MG63 (cell line): Measurements from ENCODE around the gene HSH2D. TPM values are rescaled to one million over a fixed set of nuclear protein-coding genes. Genes with fewer than 3 reads are reported as not detected.
A peak's percentile ranks its signal among the peaks of the same experiment; 100 is the strongest.
"Not testable (repeated sequence)": the region's sequence is repeated elsewhere in the genome, so short reads cannot be mapped to it uniquely, and the experiment has no call there.

Experiments
- DNase-seq: peaks from one replicate; pipeline ENCODE4 v3.0.0-alpha.2; 2020
- H3K27me3 ChIP-seq: fragments of 250-450 bp; sonication (Bioruptor Pico); 2 replicates; pipeline ENCODE4 v1.5.1; 2020; ENCODE audit warnings: mild to moderate bottlenecking, moderate library complexity
- H3K36me3 ChIP-seq: fragments of 250-450 bp; sonication (Bioruptor Pico); 2 replicates; pipeline ENCODE4 v1.5.1; 2020; ENCODE audit warnings: mild to moderate bottlenecking, moderate library complexity
- H3K4me3 ChIP-seq: fragments of 250-450 bp; sonication (Bioruptor Pico); 2 replicates; pipeline ENCODE4 v1.5.1; 2020; ENCODE audit warnings: mild to moderate bottlenecking, moderate library complexity
- H3K9me3 ChIP-seq: fragments of 250-450 bp; sonication (Bioruptor Pico); 2 replicates; pipeline ENCODE4 v1.5.1; 2020; ENCODE audit warnings: mild to moderate bottlenecking, moderate library complexity
- total RNA-seq: library from RNA; depleted of rRNA; stranded (reverse); fragments of >200 nt; shearing (Covaris generic); gene quantifications from 2 replicates; pipeline ENCODE4 v1.2.3, GENCODE V29; 2014; ENCODE audit warnings: low replicate concordance

Gene HSH2D
- total RNA-seq, 1 experiment from 2014 or later = not detected

GRCh38 chr19:16164222-16164890, 20.9 kb downstream of the HSH2D start:
- Histone ChIP-seq H3K4me3 (no peak overlapping the region), H3K27me3 (no peaks in the 10 kb centered on the region), H3K9me3 (peaks cover 5% of the 10 kb centered on the region), H3K36me3 (no peaks in the 10 kb centered on the region)
- no peak for DNase-seq

GRCh38 chr19:16166417-16166816, 22.9 kb downstream of the HSH2D start:
- no peak overlapping the region for H3K4me3 ChIP-seq

GRCh38 chr19:16167055-16167454, 23.6 kb downstream of the HSH2D start:
- H3K27me3 ChIP-seq = no peaks in the 10 kb centered on the region
- no peak for DNase-seq
- peaks cover 5% of the 10 kb centered on the region for H3K9me3 ChIP-seq
- H3K4me3 ChIP-seq = no peak overlapping the region
- H3K36me3 ChIP-seq = no peaks in the 10 kb centered on the region

More at GRCh38 chr19:16166417-16166816, 22.9 kb downstream of the HSH2D start:
- H3K9me3 ChIP-seq = peaks cover 5% of the 10 kb centered on the region
- no peak for DNase-seq
- no peaks in the 10 kb centered on the region for H3K36me3 ChIP-seq
- no peaks in the 10 kb centered on the region for H3K27me3 ChIP-seq

GRCh38 chr19:16168465-16169081, 25.1 kb downstream of the HSH2D start:
- Histone ChIP-seq H3K9me3 (peaks cover 5% of the 10 kb centered on the region), H3K36me3 (no peaks in the 10 kb centered on the region), H3K27me3 (no peaks in the 10 kb centered on the region), H3K4me3 (no peak overlapping the region)
- DNase-seq = no peak

GRCh38 chr19:16170134-16170533, 26.6 kb downstream of the HSH2D start:
- no peaks in the 10 kb centered on the region for H3K27me3 ChIP-seq
- H3K9me3 ChIP-seq = peaks cover 5% of the 10 kb centered on the region
- no peaks in the 10 kb centered on the region for H3K36me3 ChIP-seq
- DNase-seq = no peak
- H3K4me3 ChIP-seq = no peak overlapping the region

- H3K9me3 ChIP-seq = peaks cover 11% of the 10 kb centered on the region; the same call in 1 of the 2 replicates
- DNase-seq = no peak
- no peaks in the 10 kb centered on the region for H3K36me3 ChIP-seq
- H3K4me3 ChIP-seq = no peak overlapping the region
- H3K27me3 ChIP-seq = no peaks in the 10 kb centered on the region
These were observed 32.5 kb downstream of the HSH2D start for GRCh38 chr19:16175954-16176353.

GRCh38 chr19:16178866-16179265, 35.4 kb downstream of the HSH2D start:
- DNase-seq = not testable (repeated sequence)

GRCh38 chr19:16180611-16181010, 37.1 kb downstream of the HSH2D start:
- DNase-seq = peak; percentile 82
- no peaks in the 10 kb centered on the region for H3K36me3 ChIP-seq
- H3K9me3 ChIP-seq = peaks cover 8% of the 10 kb centered on the region; the same call in 1 of the 2 replicates

More at GRCh38 chr19:16178866-16179265, 35.4 kb downstream of the HSH2D start:
- H3K36me3 ChIP-seq, H3K27me3 ChIP-seq, H3K4me3 ChIP-seq: not testable (repeated sequence)
- H3K9me3 ChIP-seq = peaks cover 11% of the 10 kb centered on the region; the same call in 1 of the 2 replicates

GRCh38 chr19:16184665-16185122, 41.2 kb downstream of the HSH2D start:
- H3K4me3 ChIP-seq = peak overlapping the region; percentile 94
- H3K27me3 ChIP-seq = no peaks in the 10 kb centered on the region
- no peaks in the 10 kb centered on the region for H3K9me3 ChIP-seq
- H3K36me3 ChIP-seq = peaks cover 26% of the 10 kb centered on the region
- no peak for DNase-seq

More at GRCh38 chr19:16180611-16181010, 37.1 kb downstream of the HSH2D start:
- no peak overlapping the region for H3K4me3 ChIP-seq
- H3K27me3 ChIP-seq = no peaks in the 10 kb centered on the region

GRCh38 chr19:16185123-16185767, 41.8 kb downstream of the HSH2D start, which contains the start of gene FAM32A:
FAM32A (plus strand) TSS chr19:16185410; CDS start chr19:16185443, 33 bp downstream.
- peaks cover 31% of the 10 kb centered on the region for H3K36me3 ChIP-seq
- H3K9me3 ChIP-seq = no peaks in the 10 kb centered on the region
- DNase-seq = peak; percentile 100
- H3K27me3 ChIP-seq = no peaks in the 10 kb centered on the region
- peak within 1 kb of the TSS; percentile 94 for H3K4me3 ChIP-seq

GRCh38 chr19:16185768-16186123, 42.3 kb downstream of the HSH2D start:
- H3K36me3 ChIP-seq = peaks cover 36% of the 10 kb centered on the region
- H3K9me3 ChIP-seq = no peaks in the 10 kb centered on the region
- peak; percentile 62 for DNase-seq

GRCh38 chr19:16188521-16188920, 45.0 kb downstream of the HSH2D start:
- DNase-seq = no peak
- H3K4me3 ChIP-seq = no peak overlapping the region
- peaks cover 54% of the 10 kb centered on the region for H3K36me3 ChIP-seq
- no peaks in the 10 kb centered on the region for H3K9me3 ChIP-seq
- no peaks in the 10 kb centered on the region for H3K27me3 ChIP-seq

More at GRCh38 chr19:16185768-16186123, 42.3 kb downstream of the HSH2D start:
- H3K4me3 ChIP-seq = peak overlapping the region; percentile 94
- no peaks in the 10 kb centered on the region for H3K27me3 ChIP-seq

- Histone ChIP-seq H3K9me3 (no peaks in the 10 kb centered on the region), H3K36me3 (peaks cover 59% of the 10 kb centered on the region), H3K27me3 (no peaks in the 10 kb centered on the region), H3K4me3 (no peak overlapping the region)
- no peak for DNase-seq
These were observed 46.7 kb downstream of the HSH2D start for GRCh38 chr19:16190198-16190597.

- DNase-seq = no peak
- H3K9me3 ChIP-seq = no peaks in the 10 kb centered on the region
- H3K27me3 ChIP-seq = no peaks in the 10 kb centered on the region
- peaks cover 59% of the 10 kb centered on the region for H3K36me3 ChIP-seq
- no peak overlapping the region for H3K4me3 ChIP-seq
These were observed 47.3 kb downstream of the HSH2D start for GRCh38 chr19:16190736-16191135.

- DNase-seq = no peak
- Histone ChIP-seq H3K9me3 (no peaks in the 10 kb centered on the region), H3K27me3 (no peaks in the 10 kb centered on the region), H3K4me3 (no peak overlapping the region), H3K36me3 (peaks cover 59% of the 10 kb centered on the region)
These were observed 47.9 kb downstream of the HSH2D start for GRCh38 chr19:16191216-16191908.

- no peak overlapping the region for H3K4me3 ChIP-seq
- no peaks in the 10 kb centered on the region for H3K9me3 ChIP-seq
- peak; percentile 49 for DNase-seq
- H3K36me3 ChIP-seq = peaks cover 40% of the 10 kb centered on the region
- H3K27me3 ChIP-seq = no peaks in the 10 kb centered on the region
These were observed 50.0 kb downstream of the HSH2D start for GRCh38 chr19:16193466-16193865.

GRCh38 chr19:16197188-16197621, 53.7 kb downstream of the HSH2D start:
- Histone ChIP-seq H3K4me3 (peak overlapping the region; percentile 88), H3K36me3 (peaks cover 39% of the 10 kb centered on the region), H3K9me3 (no peaks in the 10 kb centered on the region), H3K27me3 (no peaks in the 10 kb centered on the region)
- peak; percentile 51 for DNase-seq
